HEK293T (cell line): Measurements from ENCODE around the gene FOXK2.

Experiments
- CTCF ChIA-PET: fragments of 350-600 bp; formaldehyde crosslinking; extraction: SDS; loops from one replicate; lab custom pipeline; 2021; ENCODE audit warnings: antibody characterized with exemption, inconsistent platforms; lab: Yijun Ruan, JAX
- POLR2A ChIA-PET: fragments of 350-600 bp; formaldehyde crosslinking; extraction: SDS; loops from one replicate; lab custom pipeline; 2020; ENCODE audit warnings: antibody characterized with exemption, inconsistent platforms; lab: Yijun Ruan, JAX
- DNase-seq: peaks from one replicate; pipeline ENCODE4 v3.0.0; 2012; ENCODE audit warnings: mixed read lengths; ENCODE audit errors: extremely low spot score
- ARNT ChIP-seq: fragments of 450-650 bp; IDR thresholded peaks from 2 replicates; pipeline ENCODE4 v1.6.1; 2017; ENCODE audit warnings: mild to moderate bottlenecking
- BHLHE40 ChIP-seq: fragments of 450-650 bp; IDR thresholded peaks from 2 replicates; pipeline ENCODE4 v1.6.1; 2016; ENCODE audit warnings: mild to moderate bottlenecking, moderate library complexity, borderline replicate concordance
- CTBP1 ChIP-seq: fragments of 450-650 bp; IDR thresholded peaks from 2 replicates; pipeline ENCODE4 v1.6.1; 2016; ENCODE audit warnings: borderline replicate concordance
- ELF4 ChIP-seq: fragments of 450-650 bp; IDR thresholded peaks from 2 replicates; pipeline ENCODE4 v1.6.1; 2017; ENCODE audit warnings: antibody characterized with exemption
- FOXA1 ChIP-seq: fragments of 450-650 bp; IDR thresholded peaks from 2 replicates; pipeline ENCODE4 v1.6.1; 2016; ENCODE audit warnings: mild to moderate bottlenecking
- FOXK2 ChIP-seq: fragments of 450-650 bp; IDR thresholded peaks from 2 replicates; pipeline ENCODE4 v1.6.1; 2016; ENCODE audit warnings: mild to moderate bottlenecking
- FOXM1 ChIP-seq: fragments of 450-650 bp; IDR thresholded peaks from 2 replicates; pipeline ENCODE4 v1.6.1; 2017; ENCODE audit warnings: mild to moderate bottlenecking, borderline replicate concordance
- HDGF ChIP-seq: fragments of 450-650 bp; IDR thresholded peaks from 2 replicates; pipeline ENCODE4 v1.6.1; 2017; ENCODE audit warnings: antibody characterized with exemption, borderline replicate concordance
- L3MBTL2 ChIP-seq: fragments of 450-650 bp; conservative IDR thresholded peaks from 2 replicates; pipeline ENCODE4 v1.6.1; 2016; ENCODE audit warnings: mild to moderate bottlenecking
- LEF1 ChIP-seq: fragments of 450-650 bp; IDR thresholded peaks from 2 replicates; pipeline ENCODE4 v1.6.1; 2017; ENCODE audit warnings: mild to moderate bottlenecking, borderline replicate concordance
- NFRKB ChIP-seq: fragments of 450-650 bp; IDR thresholded peaks from 2 replicates; pipeline ENCODE4 v1.6.1; 2016; ENCODE audit warnings: mild to moderate bottlenecking, moderate library complexity
- SP1 ChIP-seq: fragments of 450-650 bp; IDR thresholded peaks from 2 replicates; pipeline ENCODE4 v1.6.1; 2017
- SUZ12 ChIP-seq: fragments of 450-650 bp; IDR thresholded peaks from 2 replicates; pipeline ENCODE4 v1.6.1; 2016; ENCODE audit warnings: mild to moderate bottlenecking
- TARDBP ChIP-seq: fragments of 450-650 bp; IDR thresholded peaks from 2 replicates; pipeline ENCODE4 v1.6.1; 2016
- ZNF384 ChIP-seq: fragments of 450-650 bp; IDR thresholded peaks from 2 replicates; pipeline ENCODE4 v1.6.1; 2016
- TF ChIP-seq, protein P1 (sequence below): fragments of 450-650 bp; IDR thresholded peaks from 2 replicates; pipeline ENCODE4 v1.6.1; 2016

FOXK2 gene

DNA sequence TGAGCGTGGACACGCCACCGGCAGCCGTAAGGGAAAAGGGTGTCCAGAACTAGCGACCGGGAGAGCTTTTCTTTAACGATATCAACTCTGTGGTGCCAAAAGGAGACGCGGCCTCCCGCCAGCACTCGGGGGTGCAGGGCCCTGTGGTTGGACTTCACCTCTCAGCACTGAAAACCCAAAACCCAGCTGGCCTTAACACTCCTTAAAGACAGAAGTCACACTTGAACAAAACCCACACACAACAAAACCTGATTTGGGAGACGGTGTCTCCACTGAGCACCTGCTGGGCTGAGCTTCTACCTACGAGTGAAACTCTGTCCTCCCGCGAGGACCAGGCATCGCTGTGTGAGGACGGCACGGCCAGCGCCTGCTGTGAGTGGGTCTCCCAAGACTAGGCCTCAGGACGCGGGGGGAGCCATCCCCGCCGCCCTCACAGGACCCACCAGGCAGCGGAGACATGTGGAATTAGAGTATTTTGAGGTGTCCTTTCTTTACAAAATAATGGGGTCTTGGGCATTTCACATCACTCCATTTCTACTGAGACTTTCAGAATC, 82.0 kb downstream of the FOXK2 start:
- TF ChIP-seq SP1: no peak
- ChIA-PET POLR2A (no interaction called here), CTCF (interaction anchor here (0.6 kb wide), 1 partner anchor 17 kb away, joined by 3 read pairs; no protein-coding TSS in a partner anchor)
- no peak for DNase-seq

DNA sequence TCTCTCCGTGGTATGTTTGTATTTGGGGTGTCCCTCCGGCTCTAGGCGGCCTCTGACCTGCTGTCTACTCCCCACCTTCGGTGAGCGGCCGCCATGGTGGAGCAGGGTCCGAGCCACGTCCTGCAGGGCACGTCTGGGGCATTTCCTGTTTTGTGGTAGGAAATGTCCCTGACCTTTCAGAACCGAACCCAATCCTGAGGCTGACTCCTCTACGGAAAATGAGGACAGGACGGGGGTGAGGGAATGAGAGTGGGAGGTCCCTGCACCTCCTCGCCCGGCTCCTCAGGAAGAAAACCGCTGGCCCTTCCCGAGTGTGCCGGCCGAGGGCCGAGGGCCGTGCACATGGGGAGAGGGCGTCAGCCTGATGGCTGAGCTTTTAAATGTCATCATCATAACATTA, 83.0 kb downstream of the FOXK2 start:
- TF ChIP-seq HDGF (no peak), TARDBP (no peak), FOXK2 (no peak), SUZ12 (no peak), SP1 (no peak), NFRKB (no peak), FOXM1 (no peak), BHLHE40 (no peak)
- TF ChIP-seq, protein P1, sequence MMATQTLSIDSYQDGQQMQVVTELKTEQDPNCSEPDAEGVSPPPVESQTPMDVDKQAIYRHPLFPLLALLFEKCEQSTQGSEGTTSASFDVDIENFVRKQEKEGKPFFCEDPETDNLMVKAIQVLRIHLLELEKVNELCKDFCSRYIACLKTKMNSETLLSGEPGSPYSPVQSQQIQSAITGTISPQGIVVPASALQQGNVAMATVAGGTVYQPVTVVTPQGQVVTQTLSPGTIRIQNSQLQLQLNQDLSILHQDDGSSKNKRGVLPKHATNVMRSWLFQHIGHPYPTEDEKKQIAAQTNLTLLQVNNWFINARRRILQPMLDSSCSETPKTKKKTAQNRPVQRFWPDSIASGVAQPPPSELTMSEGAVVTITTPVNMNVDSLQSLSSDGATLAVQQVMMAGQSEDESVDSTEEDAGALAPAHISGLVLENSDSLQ: no peak
- ChIA-PET POLR2A (no interaction called here), CTCF (interaction anchor here (0.6 kb wide), 1 partner anchor 599 kb away, joined by 3 read pairs; no protein-coding TSS in a partner anchor)
- DNase-seq: no peak

DNA sequence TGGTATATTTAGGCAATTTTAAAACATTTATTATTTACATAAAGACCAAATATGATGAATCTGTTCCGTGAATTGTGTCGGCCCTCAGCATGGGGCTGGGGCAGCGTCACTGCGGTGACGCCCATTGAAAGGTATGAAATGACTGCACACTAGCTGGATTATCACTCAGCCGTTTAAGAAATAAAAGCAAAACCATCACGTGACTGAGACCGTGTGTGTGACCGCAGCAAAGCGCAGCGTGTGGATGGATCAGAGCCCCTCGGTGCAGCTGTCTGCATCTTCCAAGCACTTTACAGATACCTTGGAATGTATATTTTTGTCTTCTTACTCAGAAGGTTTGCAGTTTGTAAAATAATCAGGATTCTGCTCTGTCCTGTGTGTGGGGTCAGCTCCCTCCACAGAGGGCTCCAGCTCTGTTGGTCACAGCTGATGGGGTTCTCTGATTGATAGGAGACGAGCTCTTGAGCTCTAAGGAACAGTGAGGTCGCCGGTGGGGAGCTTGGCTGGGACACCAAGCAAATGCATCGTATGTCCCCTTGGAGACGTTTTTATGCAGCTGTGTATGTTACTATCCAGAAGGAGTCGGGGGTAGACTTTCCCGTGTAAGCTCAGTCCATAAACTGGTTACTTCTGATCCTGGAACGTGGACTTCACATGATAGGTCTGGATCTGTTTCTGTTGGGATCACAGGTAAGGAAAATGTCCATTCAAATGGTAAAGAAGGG, 83.6 kb downstream of the FOXK2 start:
- DNase-seq: no peak
- ChIA-PET POLR2A (no interaction called here), CTCF (no interaction called here)
- no peak for TF ChIP-seq SUZ12
- TF ChIP-seq L3MBTL2: no peak
- no peak for TF ChIP-seq HDGF
- TF ChIP-seq ELF4: no peak
- no peak for TF ChIP-seq ZNF384
- TF ChIP-seq CTBP1: no peak
- no peak for TF ChIP-seq SP1
- no peak for TF ChIP-seq FOXK2
- no peak for TF ChIP-seq LEF1
- TF ChIP-seq, protein P1: no peak

DNA sequence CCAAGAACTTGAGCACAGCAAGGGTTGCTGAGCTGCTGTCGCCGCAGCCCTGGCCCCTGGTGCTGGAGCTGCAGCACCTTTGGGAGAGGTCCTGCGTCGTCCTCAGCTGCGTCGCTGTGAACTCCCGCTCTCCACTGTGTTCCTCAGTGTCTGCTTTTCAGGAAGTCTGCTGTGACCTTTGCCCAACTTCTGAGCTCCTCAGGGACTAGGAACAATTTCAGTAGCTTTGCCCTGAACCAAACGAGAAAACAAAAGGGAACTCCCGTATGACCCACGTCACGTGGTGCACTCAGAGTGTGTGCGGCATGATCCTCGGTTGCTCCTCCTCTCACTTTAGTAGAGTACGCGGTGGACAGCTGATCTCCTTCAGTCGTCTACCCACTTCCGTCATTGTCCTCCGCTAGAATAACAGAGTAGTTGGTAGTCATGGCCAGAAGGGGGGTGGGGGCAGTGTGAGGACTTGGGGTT, 84.5 kb downstream of the FOXK2 start:
- ChIA-PET CTCF (no interaction called here), POLR2A (no interaction called here)
- TF ChIP-seq BHLHE40: no peak
- TF ChIP-seq SUZ12: no peak
- TF ChIP-seq L3MBTL2: no peak
- TF ChIP-seq FOXA1: no peak
- TF ChIP-seq ZNF384: no peak
- no peak for TF ChIP-seq ARNT
- no peak for TF ChIP-seq NFRKB
- TF ChIP-seq, protein P1: no peak
- no peak for TF ChIP-seq CTBP1
- TF ChIP-seq HDGF: no peak
- no peak for TF ChIP-seq FOXK2
- no peak for TF ChIP-seq ELF4
- no peak for TF ChIP-seq TARDBP
- no peak for TF ChIP-seq LEF1
- TF ChIP-seq SP1: no peak
- TF ChIP-seq FOXM1: no peak

DNA sequence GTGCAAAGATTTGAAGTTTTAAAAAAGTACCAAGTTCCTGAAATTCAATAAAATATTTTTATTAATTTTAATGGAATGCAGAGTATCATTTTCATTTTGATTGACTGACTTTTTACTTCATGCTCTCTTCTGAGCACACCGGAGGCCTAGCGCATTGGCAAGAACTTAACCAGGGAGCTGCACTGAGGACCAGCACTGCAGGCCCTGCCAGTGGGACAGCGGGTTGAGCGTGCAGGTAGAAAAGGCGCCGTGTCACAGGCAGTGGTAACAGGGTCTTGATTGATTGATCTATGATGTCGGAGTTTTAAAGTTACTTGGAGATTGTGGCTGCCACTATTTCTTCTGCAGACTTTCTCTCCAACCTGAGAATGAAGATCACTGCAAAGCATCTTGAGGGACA, 85.0 kb downstream of the FOXK2 start:
- CTCF ChIA-PET: no interaction called here
- TF ChIP-seq FOXM1: no peak
- TF ChIP-seq HDGF: no peak
- no peak for TF ChIP-seq ZNF384
- TF ChIP-seq, protein P1: 0 out of 2 replicates have a peak, but pooled peaks have one; percentile 9
- TF ChIP-seq SP1: no peak
- DNase-seq: no peak
- POLR2A ChIA-PET: no interaction called here

More for the DNA sequence above, 84.5 kb downstream of the FOXK2 start:
- DNase-seq: no peak

DNA sequence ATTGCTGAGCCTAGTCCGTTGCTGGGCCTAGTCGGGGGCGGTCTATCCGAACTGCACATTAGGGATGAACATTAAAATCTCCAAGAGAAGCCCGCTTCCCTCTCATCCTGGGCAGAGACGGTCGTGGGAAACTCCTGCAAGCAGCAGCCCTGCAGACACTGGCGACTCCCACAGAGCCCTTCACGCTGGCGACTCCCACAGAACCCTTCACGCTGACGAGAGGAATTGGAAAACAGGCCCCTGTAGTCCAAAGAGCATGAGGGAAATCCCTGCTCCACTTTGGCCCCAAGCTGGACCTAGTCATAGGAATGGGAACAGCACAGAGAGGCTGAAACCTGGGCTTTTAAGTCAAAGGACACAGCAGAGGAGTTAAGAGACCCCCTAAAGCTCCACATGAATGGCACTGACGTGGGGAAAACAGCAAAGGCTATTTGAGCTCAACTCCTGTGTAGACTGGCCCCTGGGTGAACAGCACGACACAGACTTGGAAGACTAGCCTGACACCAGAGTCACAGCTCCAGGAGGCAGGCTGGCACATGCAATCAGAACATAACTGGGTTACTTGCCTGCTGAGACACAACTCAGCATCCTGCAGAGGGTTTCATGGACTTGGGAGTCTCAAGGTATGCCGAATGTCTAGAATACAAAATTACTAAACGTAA, 86.5 kb downstream of the FOXK2 start:
- POLR2A ChIA-PET: no interaction called here
- CTCF ChIA-PET: interaction anchor here (0.6 kb wide), 1 partner anchor 94 kb away, joined by 4 read pairs; no protein-coding TSS in a partner anchor
- TF ChIP-seq SP1 (no peak), LEF1 (no peak), FOXM1 (no peak), BHLHE40 (no peak)
- DNase-seq: no peak
